Caco-2 (cell line): ENCODE data around the gene LMX1A. TPM values are rescaled to one million over a fixed set of nuclear protein-coding genes. Genes with fewer than 3 reads are reported as not detected.

Experiments
- BruUV-seq: library from RNA; stranded (reverse); fragments of 400-500 nt; replicated peaks from 2 replicates; lab custom pipeline; 2021; lab: Mats Ljungman, UMichigan
- CTCF ChIA-PET: fragments of 300-600 bp; sonication (Branson Sonifier 250); formaldehyde crosslinking; loops from one replicate; lab custom pipeline; 2022; ENCODE audit warnings: antibody characterized with exemption; lab: Charles Lee
- POLR2A ChIA-PET: fragments of 300-600 bp; sonication (Branson Sonifier 250); formaldehyde crosslinking; loops from one replicate; lab custom pipeline; 2022; ENCODE audit warnings: antibody characterized with exemption; lab: Charles Lee
- DNase-seq, 2 experiments: peaks; one replicate each; pipeline versions ENCODE4 v3.0.0 to v3.0.0-alpha.2; 2020 to 2022
- H3K27me3 ChIP-seq: replicated peaks from 2 replicates; pipeline ENCODE4 v1.6.0; 2011; ENCODE audit warnings: low read length; ENCODE audit not compliant: control insufficient read depth, insufficient read depth
- H3K36me3 ChIP-seq: 2 replicates; pipeline ENCODE4 v1.5.1; 2011; ENCODE audit warnings: low read length; ENCODE audit not compliant: control insufficient read depth, insufficient read depth
- H3K4me1 ChIP-seq: fragments of 250-450 bp; sonication (Bioruptor Pico); 2 replicates; pipeline ENCODE4 v1.5.1; 2020; ENCODE audit warnings: mild to moderate bottlenecking
- H3K4me3 ChIP-seq: 2 replicates; pipeline ENCODE4 v1.5.1; 2011; ENCODE audit warnings: low read depth, mild to moderate bottlenecking, control low read depth, low read length
- H3K9me3 ChIP-seq: fragments of 250-450 bp; sonication (Bioruptor Pico); 2 replicates; pipeline ENCODE4 v1.5.1; 2020; ENCODE audit warnings: mild to moderate bottlenecking, moderate library complexity
- H3K27ac Mint-ChIP-seq: one replicate; pipeline ENCODE4 v1.8.0; 2022; ENCODE audit warnings: mixed read lengths; ENCODE audit not compliant: unreplicated experiment
- H3K27me3 Mint-ChIP-seq: one replicate; pipeline ENCODE4 v1.8.0; 2022; ENCODE audit warnings: mixed read lengths; ENCODE audit not compliant: insufficient read depth, unreplicated experiment
- H3K36me3 Mint-ChIP-seq: one replicate; pipeline ENCODE4 v1.8.0; 2022; ENCODE audit warnings: mild to moderate bottlenecking, mixed read lengths; ENCODE audit not compliant: insufficient read depth, unreplicated experiment
- H3K4me1 Mint-ChIP-seq: one replicate; pipeline ENCODE4 v1.8.0; 2022; ENCODE audit warnings: low read depth, mixed read lengths; ENCODE audit not compliant: unreplicated experiment
- H3K4me3 Mint-ChIP-seq: one replicate; pipeline ENCODE4 v1.8.0; 2022; ENCODE audit warnings: mild to moderate bottlenecking, moderate library complexity, mixed read lengths; ENCODE audit not compliant: unreplicated experiment
- H3K9me3 Mint-ChIP-seq: one replicate; pipeline ENCODE4 v1.8.0; 2022; ENCODE audit warnings: mixed read lengths; ENCODE audit not compliant: unreplicated experiment
- CTCF ChIP-seq, 2 experiments: fragments of 200-600 bp in 1 of 2; IDR thresholded peaks; 1 replicate in 1 of 2; 2 replicates in 1 of 2; pipeline versions ENCODE4 v1.5.1 to v1.8.0; 2011 to 2022; ENCODE audit warnings: antibody characterized with exemption in 1 of 2, control low read depth in 1 of 2, inconsistent platforms in 1 of 2, low read depth in 1 of 2, low read length in 1 of 2, mild to moderate bottlenecking in 1 of 2, moderate library complexity in 1 of 2; ENCODE audit not compliant: insufficient read depth in 1 of 2, severe bottlenecking in 1 of 2, unreplicated experiment in 1 of 2
- intact Hi-C: fragments of 100-400 bp; cut with micrococcal nuclease; formaldehyde crosslinking; loops from one replicate; pipeline ENCODE4 v1.10.0; 2022; ENCODE audit not compliant: unreplicated experiment
- total RNA-seq: library from RNA; stranded (reverse); gene quantifications from 2 replicates; pipeline ENCODE4 v1.2.3, GENCODE V29; 2022

LMX1A gene
- total RNA-seq, 1 experiment from 2014 or later, result not detected

- no peak for DNase-seq
- no peak for TF ChIP-seq CTCF (IDR thresholded peaks at IDR 0.05; ENCODE audit: insufficient read depth in 1 of 2, low read depth in 1 of 2, low read length in 1 of 2, severe bottlenecking in 1 of 2, unreplicated experiment in 1 of 2)
- Histone ChIP-seq H3K36me3 (no peaks in the 10 kb centered on the region), H3K4me3 (no peak overlapping the region), H3K27me3 (no peaks in the 10 kb centered on the region), H3K9me3 (no peaks in the 10 kb centered on the region), H3K4me1 (peaks cover 16% of the 10 kb centered on the region)
- no peaks in the 10 kb centered on the region for H3K27me3 Mint-ChIP-seq
- no peaks in the 10 kb centered on the region for H3K36me3 Mint-ChIP-seq
- ChIA-PET POLR2A (no interaction called here), CTCF (no interaction called here)
- intact Hi-C loops, result no loop called here
- H3K9me3 Mint-ChIP-seq, result no peaks in the 10 kb centered on the region
- no peak overlapping the region for H3K27ac Mint-ChIP-seq
- no peak overlapping the region for H3K4me3 Mint-ChIP-seq
- peaks cover 19% of the 10 kb centered on the region for H3K4me1 Mint-ChIP-seq
- no TSS peak for BruUV-seq
Measured at GRCh38 chr1:165325460-165326203, 30.9 kb downstream of the LMX1A start.

- no peaks in the 10 kb centered on the region for H3K9me3 Mint-ChIP-seq
- BruUV-seq, result no TSS peak
- intact Hi-C loops, result no loop called here
- no peak for DNase-seq
- Histone ChIP-seq H3K36me3 (no peaks in the 10 kb centered on the region), H3K4me1 (peaks cover 16% of the 10 kb centered on the region), H3K27me3 (no peaks in the 10 kb centered on the region), H3K4me3 (no peak overlapping the region), H3K9me3 (no peaks in the 10 kb centered on the region)
- no peak overlapping the region for H3K4me3 Mint-ChIP-seq
- no peaks in the 10 kb centered on the region for H3K27me3 Mint-ChIP-seq
- H3K27ac Mint-ChIP-seq, result peak overlapping the region; percentile 32
- ChIA-PET CTCF (interaction anchor here (0.6 to 1.0 kb wide), 5 partner anchors 15 to 195 kb away, joined by 3 to 4 read pairs (median 3); no protein-coding TSS in a partner anchor), POLR2A (no interaction called here)
- H3K36me3 Mint-ChIP-seq, result no peaks in the 10 kb centered on the region
- peaks cover 19% of the 10 kb centered on the region for H3K4me1 Mint-ChIP-seq
- no peak for TF ChIP-seq CTCF (IDR thresholded peaks at IDR 0.05; ENCODE audit: insufficient read depth in 1 of 2, low read depth in 1 of 2, low read length in 1 of 2, severe bottlenecking in 1 of 2, unreplicated experiment in 1 of 2)
Measured at GRCh38 chr1:165324050-165324449, 32.5 kb downstream of the LMX1A start.

- Mint-ChIP-seq H3K36me3 (no peaks in the 10 kb centered on the region), H3K9me3 (no peaks in the 10 kb centered on the region), H3K4me3 (no peak overlapping the region), H3K27ac (no peak overlapping the region), H3K27me3 (no peaks in the 10 kb centered on the region), H3K4me1 (no peaks in the 10 kb centered on the region)
- no peak for TF ChIP-seq CTCF (IDR thresholded peaks at IDR 0.05; ENCODE audit: insufficient read depth in 1 of 2, low read depth in 1 of 2, low read length in 1 of 2, severe bottlenecking in 1 of 2, unreplicated experiment in 1 of 2)
- BruUV-seq, result no TSS peak
- Histone ChIP-seq H3K9me3 (peaks cover 3% of the 10 kb centered on the region; the same call in 1 of the 2 replicates), H3K4me1 (no peaks in the 10 kb centered on the region), H3K36me3 (no peaks in the 10 kb centered on the region), H3K4me3 (no peak overlapping the region), H3K27me3 (no peaks in the 10 kb centered on the region)
- POLR2A ChIA-PET, result no interaction called here
- CTCF ChIA-PET, result no interaction called here
- intact Hi-C loops, result no loop called here
- DNase-seq, result no peak
Measured at GRCh38 chr1:165317612-165318011, 38.9 kb downstream of the LMX1A start.
